Measurements from ENCODE around the gene ARHGAP40.

Gene ARHGAP40

GRCh38 chr20:38635721-38636288, 34.2 kb downstream of the ARHGAP40 start:
- no peak overlapping the region for H3K4me2 ChIP-seq
- TF ChIP-seq, protein P1, sequence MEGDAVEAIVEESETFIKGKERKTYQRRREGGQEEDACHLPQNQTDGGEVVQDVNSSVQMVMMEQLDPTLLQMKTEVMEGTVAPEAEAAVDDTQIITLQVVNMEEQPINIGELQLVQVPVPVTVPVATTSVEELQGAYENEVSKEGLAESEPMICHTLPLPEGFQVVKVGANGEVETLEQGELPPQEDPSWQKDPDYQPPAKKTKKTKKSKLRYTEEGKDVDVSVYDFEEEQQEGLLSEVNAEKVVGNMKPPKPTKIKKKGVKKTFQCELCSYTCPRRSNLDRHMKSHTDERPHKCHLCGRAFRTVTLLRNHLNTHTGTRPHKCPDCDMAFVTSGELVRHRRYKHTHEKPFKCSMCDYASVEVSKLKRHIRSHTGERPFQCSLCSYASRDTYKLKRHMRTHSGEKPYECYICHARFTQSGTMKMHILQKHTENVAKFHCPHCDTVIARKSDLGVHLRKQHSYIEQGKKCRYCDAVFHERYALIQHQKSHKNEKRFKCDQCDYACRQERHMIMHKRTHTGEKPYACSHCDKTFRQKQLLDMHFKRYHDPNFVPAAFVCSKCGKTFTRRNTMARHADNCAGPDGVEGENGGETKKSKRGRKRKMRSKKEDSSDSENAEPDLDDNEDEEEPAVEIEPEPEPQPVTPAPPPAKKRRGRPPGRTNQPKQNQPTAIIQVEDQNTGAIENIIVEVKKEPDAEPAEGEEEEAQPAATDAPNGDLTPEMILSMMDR (conservative IDR thresholded peaks at IDR 0.05; ENCODE audit: low read depth, low read length) = no peak
- H3K4me3 ChIP-seq (IDR thresholded peaks at IDR 0.05; ENCODE audit: insufficient read depth, low read depth, low read length) = no peak overlapping the region

DNA sequence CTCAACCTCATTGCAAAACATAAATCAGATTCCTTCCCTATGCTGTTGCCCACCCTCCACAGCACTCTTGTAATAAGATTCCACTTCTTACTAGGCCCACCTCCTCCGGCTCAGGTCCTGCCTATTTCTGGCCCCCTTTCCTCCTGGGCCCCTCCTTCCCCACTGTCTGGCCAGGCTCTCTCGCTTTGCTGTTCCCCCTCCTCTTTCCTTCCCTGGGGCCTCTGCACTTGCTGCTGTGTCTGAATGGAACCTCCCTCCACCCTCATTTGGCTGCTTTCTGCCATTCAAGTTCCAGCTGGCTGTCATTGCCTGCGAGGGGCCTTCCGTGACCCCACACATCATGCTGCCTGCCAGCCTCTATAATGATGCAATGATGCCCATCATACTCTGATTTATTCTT, 38.9 kb downstream of the ARHGAP40 start:
- H2AFZ ChIP-seq (ENCODE audit: low read depth) = no peak overlapping the region
- no peaks in the 10 kb centered on the region for H3K4me1 ChIP-seq (ENCODE audit: low read depth, poor library complexity, severe bottlenecking)
- H3K27me3 ChIP-seq (ENCODE audit: insufficient read depth, low read depth) = peaks cover 7% of the 10 kb centered on the region; the same call in 1 of the 2 replicates
- H3K9ac ChIP-seq = no peak overlapping the region
- H3K4me3 ChIP-seq (IDR thresholded peaks at IDR 0.05; ENCODE audit: insufficient read depth, low read depth, low read length) = no peak overlapping the region
- H3K4me2 ChIP-seq = no peak overlapping the region
- no peaks in the 10 kb centered on the region for H3K79me2 ChIP-seq (ENCODE audit: insufficient read depth, low read depth)
- H3K27ac ChIP-seq = no peak overlapping the region
- H3K36me3 ChIP-seq (ENCODE audit: insufficient read depth) = no peaks in the 10 kb centered on the region
- TF ChIP-seq, protein P1 (conservative IDR thresholded peaks at IDR 0.05; ENCODE audit: low read depth, low read length) = no peak
- no peaks in the 10 kb centered on the region for H4K20me1 ChIP-seq (ENCODE audit: insufficient read depth)

More at GRCh38 chr20:38635721-38636288, 34.2 kb downstream of the ARHGAP40 start:
- Histone ChIP-seq H3K27ac (no peak overlapping the region), H3K27me3 (ENCODE audit: insufficient read depth, low read depth) (no peaks in the 10 kb centered on the region; the same call in 1 of the 2 replicates), H4K20me1 (ENCODE audit: insufficient read depth) (no peaks in the 10 kb centered on the region), H3K79me2 (ENCODE audit: insufficient read depth, low read depth) (no peaks in the 10 kb centered on the region), H3K36me3 (ENCODE audit: insufficient read depth) (no peaks in the 10 kb centered on the region), H3K9ac (no peak overlapping the region), H2AFZ (ENCODE audit: low read depth) (no peak overlapping the region), H3K4me1 (ENCODE audit: low read depth, poor library complexity, severe bottlenecking) (peaks cover 4% of the 10 kb centered on the region)

- Histone ChIP-seq H2AFZ (ENCODE audit: low read depth) (no peak overlapping the region), H3K4me1 (ENCODE audit: low read depth, poor library complexity, severe bottlenecking) (no peaks in the 10 kb centered on the region), H3K27me3 (ENCODE audit: insufficient read depth, low read depth) (peaks cover 13% of the 10 kb centered on the region; the same call in 1 of the 2 replicates), H3K4me2 (no peak overlapping the region), H3K36me3 (ENCODE audit: insufficient read depth) (no peaks in the 10 kb centered on the region), H3K9ac (no peak overlapping the region), H3K4me3 (IDR thresholded peaks at IDR 0.05; ENCODE audit: insufficient read depth, low read depth, low read length) (no peak overlapping the region), H3K79me2 (ENCODE audit: insufficient read depth, low read depth) (no peaks in the 10 kb centered on the region), H3K27ac (no peak overlapping the region), H4K20me1 (ENCODE audit: insufficient read depth) (no peaks in the 10 kb centered on the region)
- TF ChIP-seq, protein P1 (conservative IDR thresholded peaks at IDR 0.05; ENCODE audit: low read depth, low read length) = no peak
Measured at GRCh38 chr20:38642498-38642897, 40.9 kb downstream of the ARHGAP40 start.

GRCh38 chr20:38644588-38645260, 43.1 kb downstream of the ARHGAP40 start:
- no peaks in the 10 kb centered on the region for H4K20me1 ChIP-seq (ENCODE audit: insufficient read depth)
- no peak overlapping the region for H3K9ac ChIP-seq
- no peak overlapping the region for H3K4me2 ChIP-seq
- no peak overlapping the region for H2AFZ ChIP-seq (ENCODE audit: low read depth)
- H3K79me2 ChIP-seq (ENCODE audit: insufficient read depth, low read depth) = no peaks in the 10 kb centered on the region
- H3K4me3 ChIP-seq (IDR thresholded peaks at IDR 0.05; ENCODE audit: insufficient read depth, low read depth, low read length) = no peak overlapping the region
- TF ChIP-seq, protein P1 (conservative IDR thresholded peaks at IDR 0.05; ENCODE audit: low read depth, low read length) = no peak
- no peak overlapping the region for H3K27ac ChIP-seq
- no peaks in the 10 kb centered on the region for H3K4me1 ChIP-seq (ENCODE audit: low read depth, poor library complexity, severe bottlenecking)
- H3K36me3 ChIP-seq (ENCODE audit: insufficient read depth) = no peaks in the 10 kb centered on the region
- peaks cover 17% of the 10 kb centered on the region; the same call in 1 of the 2 replicates for H3K27me3 ChIP-seq (ENCODE audit: insufficient read depth, low read depth)

Data from KMS-11 (cell line).